Gastroesophageal sphincter (tissue), 4 donors: ENCODE data around the gene GPRC5D. TPM values are rescaled to one million over a fixed set of nuclear protein-coding genes. Genes with fewer than 3 reads are reported as not detected.
A peak's percentile ranks its signal among the peaks of the same experiment; 100 is the strongest.

Experiments used
- ATAC-seq: fragments of 150-250 bp; one replicate; pipeline ENCODE4 v1.9.1; 2016; ENCODE audit warnings: mild to moderate bottlenecking, moderate library complexity
- H3K27ac ChIP-seq, 4 donors: fragments of 200-600 bp; sonication (generic) in 3 of 4; 1 replicate in 3 of 4; 2 replicates in 1 of 4; pipeline ENCODE4 v1.5.1; 2016 to 2019
- H3K27me3 ChIP-seq: fragments of 200-600 bp; sonication (generic); one replicate; pipeline ENCODE4 v1.5.1; 2019
- H3K36me3 ChIP-seq, 2 donors: fragments of 200-600 bp; sonication (generic); one replicate each; pipeline ENCODE4 v1.5.1; 2019; ENCODE audit warnings: control low read depth in 1 of 2
- H3K4me1 ChIP-seq, 3 donors: fragments of 200-600 bp; sonication (generic); 1 replicate in 2 of 3; 2 replicates in 1 of 3; pipeline ENCODE4 v1.5.1; 2016 to 2019; ENCODE audit warnings: control low read depth in 2 of 3
- H3K4me3 ChIP-seq, 2 donors: fragments of 200-600 bp; sonication (generic); one replicate each; pipeline ENCODE4 v1.5.1; 2019; ENCODE audit warnings: mild to moderate bottlenecking in 1 of 2, moderate library complexity in 1 of 2
- H3K9me3 ChIP-seq, 3 donors: fragments of 200-600 bp; sonication (generic); one replicate each; pipeline ENCODE4 v1.5.1; 2017 to 2019; ENCODE audit warnings: control low read depth in 2 of 3
- CTCF ChIP-seq, 4 experiments: fragments of 200-600 bp in 2 of 4; fragments of 450-650 bp in 2 of 4; sonication (generic) in 1 of 4; IDR thresholded peaks; one replicate each; pipeline ENCODE4 v1.5.1; 2017 to 2019; ENCODE audit warnings: antibody characterized with exemption in 4 of 4, mild to moderate bottlenecking in 2 of 4, moderate library complexity in 2 of 4
- EP300 ChIP-seq: sonication (generic); formaldehyde crosslinking; IDR thresholded peaks from one replicate; pipeline ENCODE4 v1.6.1; 2017; ENCODE audit warnings: antibody characterized with exemption, mild to moderate bottlenecking
- POLR2A ChIP-seq, 2 donors: fragments of 450-650 bp; IDR thresholded peaks; one replicate each; pipeline ENCODE4 v1.6.1; 2017; ENCODE audit warnings: antibody characterized with exemption in 2 of 2, mild to moderate bottlenecking in 2 of 2, moderate library complexity in 1 of 2
- POLR2AphosphoS5 ChIP-seq: sonication (generic); formaldehyde crosslinking; IDR thresholded peaks from one replicate; pipeline ENCODE4 v1.6.1; 2017; ENCODE audit warnings: antibody characterized with exemption
- WGBS, 2 donors: methylation state at CpG; one replicate each; pipeline ENCODE4 v1.1.5; 2018; ENCODE audit warnings: low coverage in 1 of 2; 5-methylcytosine and 5-hydroxymethylcytosine counted together
- total RNA-seq, 4 donors: library from RNA; depleted of rRNA; stranded (reverse); fragments of >200 nt; gene quantifications; one replicate each; pipeline ENCODE4 v1.1.0, GENCODE V29; 2016

The GPRC5D gene
- total RNA-seq, 4 donors from 2014 or later = not detected

- Histone ChIP-seq H3K4me1 (peaks cover 0 to 34% (median 7%) of the 10 kb centered on the region in 3 donors), H3K36me3 (no peaks in the 10 kb centered on the region), H3K27me3 (peaks cover 8% of the 10 kb centered on the region), H3K4me3 (no peak overlapping the region), H3K9me3 (no peaks in the 10 kb centered on the region), H3K27ac (peak overlapping the region in 1 of 4 donors; percentile 20)
- WGBS, 2 donors = 4 to 57% methylated on average over 2 of the region's 2 CpGs
- ATAC-seq = no peak
- no peak for TF ChIP-seq CTCF (IDR thresholded peaks at IDR 0.05)
- TF ChIP-seq EP300 = no peak
- TF ChIP-seq POLR2A (IDR thresholded peaks at IDR 0.05) = no peak
- TF ChIP-seq POLR2AphosphoS5 = no peak
Observed at GRCh38 chr12:12896260-12896659, 55.7 kb downstream of the GPRC5D start.

GRCh38 chr12:12893438-12893837, 58.5 kb downstream of the GPRC5D start:
- H3K9me3 ChIP-seq = no peaks in the 10 kb centered on the region
- no peak overlapping the region for H3K4me3 ChIP-seq
- peaks cover 8% of the 10 kb centered on the region for H3K27me3 ChIP-seq
- 94% methylated on average over 5 of the region's 5 CpGs; no CpG with 5 or more reads in 1 of the 2 donors for WGBS, 2 donors
- H3K27ac ChIP-seq = no peak overlapping the region
- no peak for ATAC-seq
- TF ChIP-seq POLR2A (IDR thresholded peaks at IDR 0.05) (no peak), EP300 (no peak), POLR2AphosphoS5 (no peak), CTCF (IDR thresholded peaks at IDR 0.05) (no peak)
- peaks cover 0 to 30% (median 0%) of the 10 kb centered on the region in 3 donors for H3K4me1 ChIP-seq
- no peaks in the 10 kb centered on the region for H3K36me3 ChIP-seq

GRCh38 chr12:12892681-12893141, 59.3 kb downstream of the GPRC5D start:
- Histone ChIP-seq H3K4me1 (peaks cover 0 to 30% (median 0%) of the 10 kb centered on the region in 3 donors), H3K27me3 (peaks cover 8% of the 10 kb centered on the region), H3K36me3 (no peaks in the 10 kb centered on the region), H3K4me3 (peak overlapping the region in 1 of 2 donors; percentile 68), H3K9me3 (no peaks in the 10 kb centered on the region), H3K27ac (peak overlapping the region in 2 of 4 donors; percentile 13 to 81)
- TF ChIP-seq POLR2A (IDR thresholded peaks at IDR 0.05) (no peak), POLR2AphosphoS5 (no peak), EP300 (no peak), CTCF (IDR thresholded peaks at IDR 0.05) (no peak)
- WGBS, 2 donors = 65 to 78% methylated on average over 4 to 10 of the region's 10 CpGs
- no peak for ATAC-seq

- no peaks in the 10 kb centered on the region for H3K36me3 ChIP-seq
- TF ChIP-seq POLR2A (IDR thresholded peaks at IDR 0.05) (no peak), POLR2AphosphoS5 (no peak), EP300 (no peak), CTCF (IDR thresholded peaks at IDR 0.05) (no peak)
- no peaks in the 10 kb centered on the region for H3K9me3 ChIP-seq
- ATAC-seq = no peak
- H3K4me3 ChIP-seq = peak overlapping the region; percentile 42 to 68
- peak overlapping the region in 3 of 4 donors; percentile 79 to 81 (median 80) for H3K27ac ChIP-seq
- H3K4me1 ChIP-seq = peaks cover 0 to 30% (median 0%) of the 10 kb centered on the region in 3 donors
- H3K27me3 ChIP-seq = peaks cover 8% of the 10 kb centered on the region
- WGBS, 2 donors = 34 to 42% methylated on average over 4 to 5 of the region's 7 CpGs
Observed at GRCh38 chr12:12891881-12892355, 60.1 kb downstream of the GPRC5D start.
